Activated CD4-positive, alpha-beta T cell treated with anti-CD3 and anti-CD28 coated beads, Interleukin-10, Interleukin-2, amounts not matched to agents 100 ng/mL and 50 ng/mL, durations not matched to agents 16 hours and 8 hours (primary cell): ENCODE measurements around the gene LRCOL1.
A peak's percentile ranks its signal among the peaks of the same experiment; 100 is the strongest.
"Not testable (repeated sequence)": the region's sequence is repeated elsewhere in the genome, so short reads cannot be mapped to it uniquely, and the experiment has no call there.

Experiments used
- DNase-seq: peaks from one replicate; pipeline ENCODE4 v3.0.0-alpha.2; 2020

LRCOL1 gene

GRCh38 chr12:132600048-132601032 lies 10.0 kb downstream of the LRCOL1 start:
- DNase-seq, result peak; percentile 21

GRCh38 chr12:132599502-132599901 lies 10.9 kb downstream of the LRCOL1 start:
- DNase-seq, result not testable (repeated sequence)

- no peak for DNase-seq
Observed at GRCh38 chr12:132597333-132598316, 12.8 kb downstream of the LRCOL1 start.

- DNase-seq, result no peak
Observed at GRCh38 chr12:132596016-132596415, 14.4 kb downstream of the LRCOL1 start.

GRCh38 chr12:132595183-132595582 lies 15.2 kb downstream of the LRCOL1 start:
- DNase-seq, result no peak

GRCh38 chr12:132593938-132594358 lies 16.4 kb downstream of the LRCOL1 start:
- DNase-seq, result peak; percentile 36

- DNase-seq, result no peak
Observed at GRCh38 chr12:132593521-132593920, 16.9 kb downstream of the LRCOL1 start.

GRCh38 chr12:132593071-132593470 lies 17.3 kb downstream of the LRCOL1 start:
- no peak for DNase-seq

- no peak for DNase-seq
Observed at GRCh38 chr12:132592282-132592970, 18.0 kb downstream of the LRCOL1 start.

GRCh38 chr12:132591107-132591935 lies 19.1 kb downstream of the LRCOL1 start:
- DNase-seq, result no peak

- DNase-seq, result no peak
Observed at GRCh38 chr12:132588821-132589669, 21.3 kb downstream of the LRCOL1 start.

GRCh38 chr12:132588319-132588718 lies 22.1 kb downstream of the LRCOL1 start:
- no peak for DNase-seq

- DNase-seq, result no peak
Observed at GRCh38 chr12:132587781-132588180, 22.6 kb downstream of the LRCOL1 start.

GRCh38 chr12:132586929-132587328 lies 23.5 kb downstream of the LRCOL1 start:
- DNase-seq, result no peak

GRCh38 chr12:132585177-132585576 lies 25.2 kb downstream of the LRCOL1 start:
- no peak for DNase-seq

GRCh38 chr12:132584429-132584828 lies 26.0 kb downstream of the LRCOL1 start:
- DNase-seq, result no peak

GRCh38 chr12:132583736-132584135 lies 26.6 kb downstream of the LRCOL1 start:
- DNase-seq, result no peak

- no peak for DNase-seq
Observed at GRCh38 chr12:132583411-132583710, 27.0 kb downstream of the LRCOL1 start.

GRCh38 chr12:132582582-132583410 lies 27.6 kb downstream of the LRCOL1 start:
- no peak for DNase-seq

GRCh38 chr12:132582058-132582420 lies 28.3 kb downstream of the LRCOL1 start:
- DNase-seq, result no peak
